HepG2 (cell line): ENCODE results near the gene ZNF32. TPM values are rescaled to one million over a fixed set of nuclear protein-coding genes. Genes with fewer than 3 reads are reported as not detected.

Source experiments
- MED8 ChIP-seq: sonication (generic); formaldehyde crosslinking; IDR thresholded peaks from 2 replicates; pipeline ENCODE4 v1.8.1; 2023; ENCODE audit warnings: mild to moderate bottlenecking, missing genetic modification reagents; ENCODE audit not compliant: insufficient replicate concordance
- ZNF577 ChIP-seq: sonication (generic); formaldehyde crosslinking; IDR thresholded peaks from 2 replicates; pipeline ENCODE4 v1.4.0; 2020; ENCODE audit warnings: mild to moderate bottlenecking, low read depth, missing genetic modification reagents, borderline replicate concordance
- ZNF724P ChIP-seq: sonication (generic); formaldehyde crosslinking; IDR thresholded peaks from 2 replicates; pipeline ENCODE4 v1.8.0; 2022; ENCODE audit warnings: missing genetic modification reagents, borderline replicate concordance
- ZNF780A ChIP-seq: sonication (generic); formaldehyde crosslinking; IDR thresholded peaks from 2 replicates; pipeline ENCODE4 v1.8.0; 2022; ENCODE audit warnings: mild to moderate bottlenecking, missing genetic modification reagents, moderate library complexity
- polyA plus RNA-seq, 8 experiments: library from polyadenylated mRNA; depleted of rRNA in 3 of 8; stranded (reverse) in 7 of 8; unstranded in 1 of 8; fragments of >200 nt; fragmentation: Illumina TruSeq in 4 of 8; extraction: Trizol in 4 of 8; gene quantifications; 2 replicates each; pipeline versions ENCODE4 v1.2.1 to v1.2.3, GENCODE V29; 2011 to 2016; ENCODE audit warnings: low read depth in 4 of 8, missing spikeins in 1 of 8, mixed read lengths in 1 of 8; ENCODE audit not compliant: insufficient read depth in 1 of 8
- total RNA-seq, 5 experiments: library from RNA; depleted of rRNA; stranded (reverse); fragments of >200 nt; fragmentation: Illumina TruSeq; extraction: Trizol; gene quantifications; 2 replicates each; pipeline ENCODE4 v1.2.3, GENCODE V29; 2016; ENCODE audit warnings: low read depth in 1 of 5
- TF ChIP-seq, protein P1 (sequence below): sonication (generic); formaldehyde crosslinking; IDR thresholded peaks from 2 replicates; pipeline ENCODE4 v1.4.0; 2020; ENCODE audit warnings: missing genetic modification reagents
- TF ChIP-seq, protein P2 (sequence below): sonication (generic); formaldehyde crosslinking; IDR thresholded peaks from 2 replicates; pipeline ENCODE4 v1.4.0; 2020; ENCODE audit warnings: missing genetic modification reagents, borderline replicate concordance

ZNF32 gene
- total and polyA plus RNA-seq, 2 of the 13 experiments (the other 11 are each of a cell fraction or from before 2014, with no cell fraction given): 12.5 to 16.9 TPM

DNA sequence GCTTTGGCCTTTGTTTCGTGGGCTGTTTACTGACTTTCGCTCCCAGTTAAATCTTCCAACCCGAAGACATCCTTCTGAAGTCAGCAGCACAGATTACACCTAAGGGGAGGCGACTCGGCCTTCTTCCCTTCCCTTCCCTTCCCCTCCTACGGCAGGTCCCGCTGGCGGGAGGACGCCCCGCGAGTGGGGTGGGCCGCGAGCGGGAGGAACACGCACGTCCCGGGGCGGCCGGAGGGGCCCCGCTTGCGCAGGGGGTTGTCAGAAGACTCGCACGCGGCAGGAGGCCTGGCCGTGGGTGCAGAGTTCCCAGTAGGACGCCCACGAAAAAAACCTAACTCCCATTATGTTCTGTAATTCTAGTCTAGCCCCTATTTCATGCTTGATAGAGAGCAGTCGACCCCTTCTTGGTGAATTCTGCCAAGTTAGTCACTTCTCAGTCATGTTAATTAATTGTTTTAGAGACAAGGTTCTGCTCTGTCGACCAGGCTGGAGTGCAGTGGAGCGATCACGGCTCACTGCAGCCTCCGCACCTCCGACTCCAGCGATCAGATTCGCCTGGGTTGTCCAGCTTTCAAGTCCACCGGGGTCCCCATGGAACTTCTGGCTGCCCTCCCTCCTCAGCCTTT, 19.2 kb upstream of the ZNF32 start (continued):
- TF ChIP-seq, protein P1, sequence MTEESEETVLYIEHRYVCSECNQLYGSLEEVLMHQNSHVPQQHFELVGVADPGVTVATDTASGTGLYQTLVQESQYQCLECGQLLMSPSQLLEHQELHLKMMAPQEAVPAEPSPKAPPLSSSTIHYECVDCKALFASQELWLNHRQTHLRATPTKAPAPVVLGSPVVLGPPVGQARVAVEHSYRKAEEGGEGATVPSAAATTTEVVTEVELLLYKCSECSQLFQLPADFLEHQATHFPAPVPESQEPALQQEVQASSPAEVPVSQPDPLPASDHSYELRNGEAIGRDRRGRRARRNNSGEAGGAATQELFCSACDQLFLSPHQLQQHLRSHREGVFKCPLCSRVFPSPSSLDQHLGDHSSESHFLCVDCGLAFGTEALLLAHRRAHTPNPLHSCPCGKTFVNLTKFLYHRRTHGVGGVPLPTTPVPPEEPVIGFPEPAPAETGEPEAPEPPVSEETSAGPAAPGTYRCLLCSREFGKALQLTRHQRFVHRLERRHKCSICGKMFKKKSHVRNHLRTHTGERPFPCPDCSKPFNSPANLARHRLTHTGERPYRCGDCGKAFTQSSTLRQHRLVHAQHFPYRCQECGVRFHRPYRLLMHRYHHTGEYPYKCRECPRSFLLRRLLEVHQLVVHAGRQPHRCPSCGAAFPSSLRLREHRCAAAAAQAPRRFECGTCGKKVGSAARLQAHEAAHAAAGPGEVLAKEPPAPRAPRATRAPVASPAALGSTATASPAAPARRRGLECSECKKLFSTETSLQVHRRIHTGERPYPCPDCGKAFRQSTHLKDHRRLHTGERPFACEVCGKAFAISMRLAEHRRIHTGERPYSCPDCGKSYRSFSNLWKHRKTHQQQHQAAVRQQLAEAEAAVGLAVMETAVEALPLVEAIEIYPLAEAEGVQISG: no peak
- no peak for TF ChIP-seq ZNF577 (CRISPR knock-in tag)
- TF ChIP-seq, protein P2, sequence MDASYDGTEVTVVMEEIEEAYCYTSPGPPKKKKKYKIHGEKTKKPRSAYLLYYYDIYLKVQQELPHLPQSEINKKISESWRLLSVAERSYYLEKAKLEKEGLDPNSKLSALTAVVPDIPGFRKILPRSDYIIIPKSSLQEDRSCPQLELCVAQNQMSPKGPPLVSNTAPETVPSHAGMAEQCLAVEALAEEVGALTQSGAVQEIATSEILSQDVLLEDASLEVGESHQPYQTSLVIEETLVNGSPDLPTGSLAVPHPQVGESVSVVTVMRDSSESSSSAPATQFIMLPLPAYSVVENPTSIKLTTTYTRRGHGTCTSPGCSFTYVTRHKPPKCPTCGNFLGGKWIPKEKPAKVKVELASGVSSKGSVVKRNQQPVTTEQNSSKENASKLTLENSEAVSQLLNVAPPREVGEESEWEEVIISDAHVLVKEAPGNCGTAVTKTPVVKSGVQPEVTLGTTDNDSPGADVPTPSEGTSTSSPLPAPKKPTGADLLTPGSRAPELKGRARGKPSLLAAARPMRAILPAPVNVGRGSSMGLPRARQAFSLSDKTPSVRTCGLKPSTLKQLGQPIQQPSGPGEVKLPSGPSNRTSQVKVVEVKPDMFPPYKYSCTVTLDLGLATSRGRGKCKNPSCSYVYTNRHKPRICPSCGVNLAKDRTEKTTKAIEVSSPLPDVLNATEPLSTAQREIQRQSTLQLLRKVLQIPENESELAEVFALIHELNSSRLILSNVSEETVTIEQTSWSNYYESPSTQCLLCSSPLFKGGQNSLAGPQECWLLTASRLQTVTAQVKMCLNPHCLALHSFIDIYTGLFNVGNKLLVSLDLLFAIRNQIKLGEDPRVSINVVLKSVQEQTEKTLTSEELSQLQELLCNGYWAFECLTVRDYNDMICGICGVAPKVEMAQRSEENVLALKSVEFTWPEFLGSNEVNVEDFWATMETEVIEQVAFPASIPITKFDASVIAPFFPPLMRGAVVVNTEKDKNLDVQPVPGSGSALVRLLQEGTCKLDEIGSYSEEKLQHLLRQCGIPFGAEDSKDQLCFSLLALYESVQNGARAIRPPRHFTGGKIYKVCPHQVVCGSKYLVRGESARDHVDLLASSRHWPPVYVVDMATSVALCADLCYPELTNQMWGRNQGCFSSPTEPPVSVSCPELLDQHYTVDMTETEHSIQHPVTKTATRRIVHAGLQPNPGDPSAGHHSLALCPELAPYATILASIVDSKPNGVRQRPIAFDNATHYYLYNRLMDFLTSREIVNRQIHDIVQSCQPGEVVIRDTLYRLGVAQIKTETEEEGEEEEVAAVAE (CRISPR knock-in tag): no peak
- no peak for TF ChIP-seq MED8
- no peak for TF ChIP-seq ZNF780A (CRISPR knock-in tag)
- no peak for TF ChIP-seq ZNF724P (CRISPR knock-in tag)
